Right lobe of liver (tissue), 4 donors: Measurements from ENCODE around the gene POMT2.

ENCODE experiments used
- CTCF ChIP-seq, 4 donors: fragments of 200-600 bp in 3 of 4; fragments of 450-650 bp in 1 of 4; IDR thresholded peaks; one replicate each; pipeline versions ENCODE4 v1.5.1 to v1.8.0; 2016 to 2022; ENCODE audit warnings: antibody characterized with exemption in 4 of 4, mild to moderate bottlenecking in 2 of 4
- POLR2A ChIP-seq: fragments of 450-650 bp; IDR thresholded peaks from one replicate; pipeline ENCODE4 v1.6.1; 2017; ENCODE audit warnings: antibody characterized with exemption, mild to moderate bottlenecking
- donor health status: DM: no; HTN: no; CAD: no.
- donor health status: DM: no; HTN: no; CAD: no.
- donor health status: DM: no; HTN: yes; CAD: no.

- no peak for TF ChIP-seq CTCF (IDR thresholded peaks at IDR 0.05)
- TF ChIP-seq POLR2A: no peak
Measured at GRCh38 chr14:77268989-77269600, 51.6 kb downstream of the POMT2 start.
